Neural progenitor cell (in vitro differentiated cells): ENCODE measurements around the gene PPIB. TPM values are rescaled to one million over a fixed set of nuclear protein-coding genes. Genes with fewer than 3 reads are reported as not detected.

ENCODE experiments used
- DNase-seq: peaks from one replicate; pipeline ENCODE4 v3.0.0-alpha.2; 2016; ENCODE audit warnings: low spot score
- H2AFZ ChIP-seq: fragments of 200-600 bp; sonication (generic); replicated peaks from 2 replicates; pipeline ENCODE4 v1.6.1; 2016; ENCODE audit warnings: antibody characterized with exemption
- H3F3A ChIP-seq: fragments of 200-600 bp; sonication (generic); 2 replicates; pipeline ENCODE4 v1.6.1; 2016; ENCODE audit warnings: antibody characterized with exemption, low read depth
- H3K27ac ChIP-seq: fragments of 200-600 bp; sonication (generic); 2 replicates; pipeline ENCODE4 v1.5.1; 2016; ENCODE audit warnings: mild to moderate bottlenecking
- H3K27me3 ChIP-seq: fragments of 200-600 bp; sonication (generic); 2 replicates; pipeline ENCODE4 v1.6.1; 2016; ENCODE audit warnings: mild to moderate bottlenecking, moderate library complexity
- H3K36me3 ChIP-seq: fragments of 200-600 bp; sonication (generic); 2 replicates; pipeline ENCODE4 v1.5.1; 2016
- H3K4me1 ChIP-seq: fragments of 200-600 bp; sonication (generic); 2 replicates; pipeline ENCODE4 v1.6.1; 2016; ENCODE audit warnings: mixed run types
- H3K4me2 ChIP-seq: fragments of 200-600 bp; sonication (generic); 2 replicates; pipeline ENCODE4 v1.6.1; 2016
- H3K4me3 ChIP-seq: fragments of 200-600 bp; sonication (generic); 2 replicates; pipeline ENCODE4 v1.5.1; 2016
- H3K79me2 ChIP-seq: fragments of 200-600 bp; sonication (generic); 2 replicates; pipeline ENCODE4 v1.6.1; 2016; ENCODE audit warnings: low read depth
- H3K9ac ChIP-seq: fragments of 200-600 bp; sonication (generic); 2 replicates; pipeline ENCODE4 v1.6.1; 2016
- H3K9me3 ChIP-seq: fragments of 200-600 bp; sonication (generic); 2 replicates; pipeline ENCODE4 v1.5.1; 2016; ENCODE audit warnings: low read depth
- H4K20me1 ChIP-seq: fragments of 200-600 bp; sonication (generic); 2 replicates; pipeline ENCODE4 v1.6.1; 2016; ENCODE audit warnings: low read depth
- H3K27ac Mint-ChIP-seq: 3 replicates; pipeline ENCODE4 v1.8.0; 2021; ENCODE audit warnings: mixed read lengths
- H3K27me3 Mint-ChIP-seq: 2 replicates; pipeline ENCODE4 v1.8.0; 2022; ENCODE audit warnings: low read depth, mild to moderate bottlenecking, inconsistent platforms, moderate library complexity, mixed read lengths; ENCODE audit not compliant: insufficient read depth
- H3K36me3 Mint-ChIP-seq: 3 replicates; pipeline ENCODE4 v1.8.0; 2021; ENCODE audit warnings: mixed read lengths
- H3K4me1 Mint-ChIP-seq: 3 replicates; pipeline ENCODE4 v1.8.0; 2021; ENCODE audit warnings: mixed read lengths
- H3K4me3 Mint-ChIP-seq: 3 replicates; pipeline ENCODE4 v1.8.0; 2021; ENCODE audit warnings: mild to moderate bottlenecking, moderate library complexity, mixed read lengths
- H3K9me3 Mint-ChIP-seq: 3 replicates; pipeline ENCODE4 v1.8.0; 2020; ENCODE audit warnings: mixed read lengths
- EZH2 ChIP-seq: fragments of 200-600 bp; sonication (generic); IDR thresholded peaks from 2 replicates; pipeline ENCODE4 v1.6.1; 2017; ENCODE audit warnings: antibody characterized with exemption, mild to moderate bottlenecking, moderate library complexity
- EZH2phosphoT487 ChIP-seq: fragments of 200-600 bp; sonication (generic); IDR thresholded peaks from 2 replicates; pipeline ENCODE4 v1.6.1; 2017; ENCODE audit warnings: antibody characterized with exemption
- total RNA-seq: library from RNA; depleted of rRNA; stranded (reverse); fragments of >200 nt; gene quantifications from 2 replicates; pipeline ENCODE4 v1.2.3, GENCODE V29; 2015; ENCODE audit warnings: low replicate concordance
- TF ChIP-seq, protein P1 (sequence below): fragments of 200-600 bp; sonication (generic); IDR thresholded peaks from 2 replicates; pipeline ENCODE4 v1.5.1; 2017; ENCODE audit warnings: antibody characterized with exemption, mild to moderate bottlenecking

PPIB gene
- total RNA-seq, 1 donor from 2014 or later: 109 TPM

DNA sequence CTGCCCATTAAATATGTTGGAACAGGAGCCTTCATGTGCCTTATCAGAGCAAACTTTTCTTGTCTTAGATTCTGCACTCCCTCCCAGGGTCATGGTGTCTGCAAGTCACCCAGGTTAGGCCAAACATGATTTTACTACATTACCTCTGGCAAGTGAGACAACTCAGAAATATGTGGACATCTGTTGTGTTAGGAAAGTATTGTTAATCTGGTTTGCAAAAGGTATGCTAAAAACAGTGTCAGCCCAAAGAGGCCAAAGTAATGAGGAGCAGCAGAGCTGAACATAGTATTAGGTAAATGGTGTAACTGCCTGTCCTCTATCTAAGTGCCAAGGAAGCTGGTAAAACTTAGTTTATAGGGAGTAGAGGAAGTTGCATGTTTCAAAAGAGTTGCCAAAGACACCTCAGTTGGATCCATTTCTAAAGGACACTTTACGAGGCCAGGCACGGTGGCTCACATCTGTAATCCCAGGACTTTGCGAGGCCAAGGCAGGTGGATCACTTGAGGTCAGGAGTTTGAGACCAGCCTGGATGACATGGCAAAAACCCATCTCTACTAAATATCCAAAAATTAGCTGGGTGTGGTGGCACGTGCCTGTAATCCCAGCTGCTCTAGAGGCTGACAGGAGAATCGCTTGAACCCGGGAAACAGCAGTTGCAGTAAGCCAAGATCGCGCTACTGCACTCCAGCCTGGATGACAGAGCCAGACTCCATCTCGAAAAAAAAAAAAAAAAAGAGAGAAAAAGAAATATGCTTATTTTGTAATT lies 22.5 kb upstream of the PPIB start:
- Histone ChIP-seq H3F3A (no peaks in the 10 kb centered on the region), H4K20me1 (no peaks in the 10 kb centered on the region), H3K9me3 (no peaks in the 10 kb centered on the region), H2AFZ (no peak overlapping the region), H3K79me2 (no peaks in the 10 kb centered on the region), H3K9ac (no peak overlapping the region), H3K4me3 (no peak overlapping the region), H3K4me1 (no peaks in the 10 kb centered on the region), H3K36me3 (peaks cover 2% of the 10 kb centered on the region), H3K27me3 (no peaks in the 10 kb centered on the region), H3K4me2 (no peak overlapping the region), H3K27ac (no peak overlapping the region)
- H3K36me3 Mint-ChIP-seq: peaks cover 6% of the 10 kb centered on the region
- no peaks in the 10 kb centered on the region for H3K27me3 Mint-ChIP-seq
- no peak overlapping the region for H3K4me3 Mint-ChIP-seq
- DNase-seq: no peak
- no peak overlapping the region for H3K27ac Mint-ChIP-seq
- TF ChIP-seq, protein P1, sequence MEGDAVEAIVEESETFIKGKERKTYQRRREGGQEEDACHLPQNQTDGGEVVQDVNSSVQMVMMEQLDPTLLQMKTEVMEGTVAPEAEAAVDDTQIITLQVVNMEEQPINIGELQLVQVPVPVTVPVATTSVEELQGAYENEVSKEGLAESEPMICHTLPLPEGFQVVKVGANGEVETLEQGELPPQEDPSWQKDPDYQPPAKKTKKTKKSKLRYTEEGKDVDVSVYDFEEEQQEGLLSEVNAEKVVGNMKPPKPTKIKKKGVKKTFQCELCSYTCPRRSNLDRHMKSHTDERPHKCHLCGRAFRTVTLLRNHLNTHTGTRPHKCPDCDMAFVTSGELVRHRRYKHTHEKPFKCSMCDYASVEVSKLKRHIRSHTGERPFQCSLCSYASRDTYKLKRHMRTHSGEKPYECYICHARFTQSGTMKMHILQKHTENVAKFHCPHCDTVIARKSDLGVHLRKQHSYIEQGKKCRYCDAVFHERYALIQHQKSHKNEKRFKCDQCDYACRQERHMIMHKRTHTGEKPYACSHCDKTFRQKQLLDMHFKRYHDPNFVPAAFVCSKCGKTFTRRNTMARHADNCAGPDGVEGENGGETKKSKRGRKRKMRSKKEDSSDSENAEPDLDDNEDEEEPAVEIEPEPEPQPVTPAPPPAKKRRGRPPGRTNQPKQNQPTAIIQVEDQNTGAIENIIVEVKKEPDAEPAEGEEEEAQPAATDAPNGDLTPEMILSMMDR: no peak
- TF ChIP-seq EZH2phosphoT487 (no peak), EZH2 (no peak)
- no peaks in the 10 kb centered on the region for H3K9me3 Mint-ChIP-seq
- H3K4me1 Mint-ChIP-seq: peaks cover 15% of the 10 kb centered on the region

DNA sequence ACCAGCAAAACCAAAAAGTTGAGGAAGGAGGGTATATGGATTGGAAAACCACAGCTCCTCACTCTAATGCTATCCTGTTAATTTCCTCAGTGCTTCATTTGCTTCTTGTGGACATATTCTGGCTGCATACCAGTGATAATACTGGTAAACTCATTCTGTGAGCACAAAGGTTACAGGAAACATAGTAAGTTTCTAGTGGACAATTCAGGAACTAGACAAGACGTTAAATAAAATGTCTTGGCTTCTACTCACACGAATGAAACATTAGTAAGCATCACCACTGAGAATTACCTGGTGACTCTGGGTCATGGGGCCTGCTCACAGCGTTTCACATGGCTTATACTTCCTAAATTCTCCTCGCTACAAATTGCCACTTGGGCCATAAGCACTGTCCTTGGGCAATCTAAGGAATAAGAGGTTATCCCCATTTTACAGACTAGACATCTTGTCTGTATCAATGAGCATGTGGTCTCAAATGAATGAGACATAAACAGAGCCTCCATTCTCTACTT lies 20.1 kb upstream of the PPIB start:
- H2AFZ ChIP-seq: no peak overlapping the region
- H3K27ac ChIP-seq: no peak overlapping the region
- H3K4me1 ChIP-seq: no peaks in the 10 kb centered on the region
- no peaks in the 10 kb centered on the region for H3F3A ChIP-seq
- Mint-ChIP-seq H3K27ac (no peak overlapping the region), H3K4me3 (no peak overlapping the region), H3K4me1 (peaks cover 25% of the 10 kb centered on the region), H3K36me3 (peaks cover 3% of the 10 kb centered on the region), H3K27me3 (no peaks in the 10 kb centered on the region), H3K9me3 (no peaks in the 10 kb centered on the region)
- no peaks in the 10 kb centered on the region for H3K9me3 ChIP-seq
- peaks cover 2% of the 10 kb centered on the region for H3K36me3 ChIP-seq
- H3K27me3 ChIP-seq: no peaks in the 10 kb centered on the region
- no peaks in the 10 kb centered on the region for H4K20me1 ChIP-seq
- TF ChIP-seq, protein P1: no peak
- TF ChIP-seq EZH2phosphoT487 (no peak), EZH2 (no peak)
- H3K4me3 ChIP-seq: no peak overlapping the region
- no peaks in the 10 kb centered on the region for H3K79me2 ChIP-seq
- no peak overlapping the region for H3K4me2 ChIP-seq
- no peak for DNase-seq
- H3K9ac ChIP-seq: no peak overlapping the region

DNA sequence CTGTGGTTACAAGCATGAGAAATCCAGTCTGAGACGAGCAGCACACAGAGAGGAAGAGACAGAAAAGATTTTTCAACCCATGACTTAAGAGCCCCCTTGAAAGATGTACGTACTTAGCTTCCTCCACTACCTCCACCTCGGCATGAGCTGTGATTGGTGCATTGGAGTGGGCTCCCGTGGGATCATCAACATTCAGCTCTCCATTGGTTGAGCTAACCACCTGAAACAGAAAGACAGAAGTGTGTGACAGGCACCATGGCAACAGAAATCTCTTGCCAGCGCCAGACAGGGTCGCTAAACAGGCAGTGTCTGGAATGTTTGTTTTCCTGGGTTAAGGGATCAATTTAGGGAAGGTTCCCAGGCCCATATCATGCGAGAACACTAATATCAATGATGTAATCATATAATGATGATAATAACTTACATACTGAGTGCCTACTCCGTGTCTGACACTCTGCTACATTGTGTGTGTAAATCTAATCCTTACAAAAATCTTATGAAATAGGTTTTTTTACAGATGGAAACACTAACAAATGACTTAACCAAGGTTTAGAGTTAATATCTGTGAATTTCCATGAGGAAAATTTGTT lies 17.5 kb upstream of the PPIB start:
- H3K9me3 ChIP-seq: no peaks in the 10 kb centered on the region
- DNase-seq: no peak
- Mint-ChIP-seq H3K36me3 (peaks cover 4% of the 10 kb centered on the region), H3K4me1 (peaks cover 25% of the 10 kb centered on the region), H3K4me3 (peak overlapping the region; percentile 44), H3K27ac (no peak overlapping the region), H3K27me3 (no peaks in the 10 kb centered on the region), H3K9me3 (no peaks in the 10 kb centered on the region)
- H3K27ac ChIP-seq: no peak overlapping the region
- peaks cover 2% of the 10 kb centered on the region for H3K36me3 ChIP-seq
- no peak overlapping the region for H3K4me3 ChIP-seq
- no peak overlapping the region for H2AFZ ChIP-seq
- no peaks in the 10 kb centered on the region for H3F3A ChIP-seq
- H3K4me2 ChIP-seq: no peak overlapping the region
- H4K20me1 ChIP-seq: no peaks in the 10 kb centered on the region
- no peak for TF ChIP-seq EZH2
- TF ChIP-seq, protein P1: no peak
- TF ChIP-seq EZH2phosphoT487: no peak
- H3K9ac ChIP-seq: no peak overlapping the region
- H3K4me1 ChIP-seq: no peaks in the 10 kb centered on the region
- H3K79me2 ChIP-seq: no peaks in the 10 kb centered on the region
- H3K27me3 ChIP-seq: no peaks in the 10 kb centered on the region
